Lung (tissue), 12 donors: ENCODE measurements around the gene ISM1. TPM values are rescaled to one million over a fixed set of nuclear protein-coding genes. Genes with fewer than 3 reads are reported as not detected.

Source experiments
- ATAC-seq: fragments of 200-7000 bp; cut with Tn5 transposase; one replicate; pipeline ENCODE4 v1.9.1; 2020; ENCODE audit warnings: moderate number of reproducible peaks; ENCODE audit not compliant: insufficient read depth, low FRiP score
- DNase-seq, 3 donors: peaks; one replicate each; pipeline ENCODE4 v3.0.0-alpha.2; 2013 to 2017
- H3K27ac ChIP-seq, 2 donors: one replicate each; pipeline ENCODE4 v1.5.1; 2013; ENCODE audit warnings: mild to moderate bottlenecking in 2 of 2, moderate library complexity in 2 of 2, control low read depth in 1 of 2, inconsistent platforms in 1 of 2, low read depth in 1 of 2, low read length in 1 of 2
- H3K27me3 ChIP-seq, 3 donors: one replicate each; pipeline ENCODE4 v1.5.1; 2013; ENCODE audit warnings: low read length in 2 of 3; ENCODE audit not compliant: control insufficient read depth in 3 of 3, insufficient read depth in 3 of 3
- H3K36me3 ChIP-seq, 4 donors: one replicate each; pipeline ENCODE4 v1.5.1; 2013; ENCODE audit warnings: low read length in 4 of 4, mild to moderate bottlenecking in 1 of 4, moderate library complexity in 1 of 4; ENCODE audit not compliant: control insufficient read depth in 4 of 4, insufficient read depth in 4 of 4
- H3K4me1 ChIP-seq, 5 donors: one replicate each; pipeline ENCODE4 v1.5.1; 2013; ENCODE audit warnings: low read length in 5 of 5, mild to moderate bottlenecking in 2 of 5, moderate library complexity in 1 of 5; ENCODE audit not compliant: control insufficient read depth in 5 of 5, insufficient read depth in 5 of 5
- H3K4me3 ChIP-seq: one replicate; pipeline ENCODE4 v1.5.1; 2013; ENCODE audit warnings: mild to moderate bottlenecking, control low read depth, moderate library complexity
- H3K9ac ChIP-seq, 2 donors: one replicate each; pipeline ENCODE4 v1.5.1; 2013; ENCODE audit warnings: low read length in 2 of 2, control low read depth in 1 of 2; ENCODE audit not compliant: insufficient read depth in 1 of 2
- H3K9me3 ChIP-seq, 4 donors: one replicate each; pipeline ENCODE4 v1.5.1; 2013; ENCODE audit warnings: low read length in 3 of 4, mild to moderate bottlenecking in 1 of 4, moderate library complexity in 1 of 4; ENCODE audit not compliant: control insufficient read depth in 4 of 4, insufficient read depth in 3 of 4
- WGBS, 2 donors: extraction: QIAGEN DNeasy Blood & Tissue Kit; methylation state at CpG; one replicate each; pipeline ENCODE4 v1.1.7; 2013; 5-methylcytosine and 5-hydroxymethylcytosine counted together
- polyA plus RNA-seq, 2 donors: library from polyadenylated mRNA; stranded (reverse); fragments of 200-250 nt; gene quantifications; one replicate each; pipeline ENCODE4 v1.2.1, GENCODE V29; 2013
- total RNA-seq, 2 donors: library from RNA; depleted of rRNA in 1 of 2; stranded (reverse); fragments of >200 nt in 1 of 2; gene quantifications; one replicate each; pipeline ENCODE4 v1.2.1, GENCODE V29; 2014 to 2021
- TF ChIP-seq, protein P1 (sequence below): IDR thresholded peaks from 2 replicates; pipeline ENCODE4 v1.5.1; 2012; ENCODE audit warnings: mild to moderate bottlenecking; ENCODE audit errors: control extremely low read depth, extremely low read depth
- donor health status: control.
- donor health status: control.
- donor health status: Bipolar disorder and iron deficiency.
- donor health status: healthy.
- donor health status: DM: yes; HTN: yes; CAD: no.

Gene ISM1
- total and polyA plus RNA-seq, 4 donors: 1.6 to 13.6 (median 2.9) TPM

DNA sequence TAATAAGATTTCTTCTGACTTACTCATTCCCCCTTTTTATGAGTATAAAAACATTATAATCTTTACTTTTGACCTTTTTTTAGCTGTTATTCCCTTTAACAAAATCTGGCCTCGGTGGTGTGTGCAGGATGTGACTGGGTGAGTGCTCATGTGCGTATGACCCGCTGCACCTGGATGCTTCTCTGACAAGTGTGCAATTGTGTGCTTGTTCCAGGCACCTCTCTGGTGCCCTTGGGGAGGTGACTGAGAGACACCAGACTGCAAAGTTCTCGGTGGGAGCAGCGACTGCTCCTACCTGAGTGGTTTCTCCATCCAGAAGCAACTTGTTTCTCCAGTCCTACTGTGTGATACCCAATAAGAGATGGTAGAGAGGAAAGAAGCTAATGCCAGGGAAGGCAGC, 65.0 kb downstream of the ISM1 start:
- Histone ChIP-seq H3K27ac (no peak overlapping the region), H3K4me1 (peaks cover 0 to 3% (median 0%) of the 10 kb centered on the region in 5 donors), H3K9ac (no peak overlapping the region), H3K36me3 (no peaks in the 10 kb centered on the region), H3K4me3 (no peak overlapping the region), H3K27me3 (no peaks in the 10 kb centered on the region), H3K9me3 (no peaks in the 10 kb centered on the region)
- DNase-seq: no peak
- ATAC-seq: no peak
- 89 to 92% methylated on average over 5 of the region's 5 CpGs for WGBS, 2 donors
- TF ChIP-seq, protein P1, sequence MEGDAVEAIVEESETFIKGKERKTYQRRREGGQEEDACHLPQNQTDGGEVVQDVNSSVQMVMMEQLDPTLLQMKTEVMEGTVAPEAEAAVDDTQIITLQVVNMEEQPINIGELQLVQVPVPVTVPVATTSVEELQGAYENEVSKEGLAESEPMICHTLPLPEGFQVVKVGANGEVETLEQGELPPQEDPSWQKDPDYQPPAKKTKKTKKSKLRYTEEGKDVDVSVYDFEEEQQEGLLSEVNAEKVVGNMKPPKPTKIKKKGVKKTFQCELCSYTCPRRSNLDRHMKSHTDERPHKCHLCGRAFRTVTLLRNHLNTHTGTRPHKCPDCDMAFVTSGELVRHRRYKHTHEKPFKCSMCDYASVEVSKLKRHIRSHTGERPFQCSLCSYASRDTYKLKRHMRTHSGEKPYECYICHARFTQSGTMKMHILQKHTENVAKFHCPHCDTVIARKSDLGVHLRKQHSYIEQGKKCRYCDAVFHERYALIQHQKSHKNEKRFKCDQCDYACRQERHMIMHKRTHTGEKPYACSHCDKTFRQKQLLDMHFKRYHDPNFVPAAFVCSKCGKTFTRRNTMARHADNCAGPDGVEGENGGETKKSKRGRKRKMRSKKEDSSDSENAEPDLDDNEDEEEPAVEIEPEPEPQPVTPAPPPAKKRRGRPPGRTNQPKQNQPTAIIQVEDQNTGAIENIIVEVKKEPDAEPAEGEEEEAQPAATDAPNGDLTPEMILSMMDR: no peak

DNA sequence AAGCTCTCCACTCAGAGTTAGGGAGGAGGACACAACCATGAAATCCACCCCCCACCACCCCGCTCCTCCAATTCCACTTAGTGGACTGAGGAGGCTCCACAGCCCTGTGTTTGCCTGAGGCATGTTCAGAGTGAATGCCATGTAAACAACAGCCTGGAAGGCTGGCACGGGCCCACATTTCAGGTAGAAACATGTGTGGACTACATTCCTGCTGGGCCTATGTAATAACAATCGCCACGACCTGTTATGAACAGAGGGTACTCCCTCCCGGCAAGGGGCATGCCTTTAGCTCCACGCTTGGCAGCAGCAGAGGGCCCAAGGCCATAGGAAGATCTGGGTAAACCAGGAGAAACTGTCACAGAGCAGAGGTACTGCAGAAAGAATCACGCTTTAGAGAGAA, 65.5 kb downstream of the ISM1 start:
- no peak overlapping the region for H3K4me3 ChIP-seq
- no peaks in the 10 kb centered on the region for H3K36me3 ChIP-seq
- H3K9me3 ChIP-seq: no peaks in the 10 kb centered on the region
- no peak for ATAC-seq
- peak overlapping the region in 1 of 2 donors; percentile 70 for H3K27ac ChIP-seq
- peak; percentile 17 to 61 (median 42) for DNase-seq
- no peaks in the 10 kb centered on the region for H3K27me3 ChIP-seq
- H3K9ac ChIP-seq: no peak overlapping the region
- WGBS, 2 donors: 68 to 90% methylated on average over 7 of the region's 7 CpGs
- H3K4me1 ChIP-seq: peaks cover 0 to 3% (median 0%) of the 10 kb centered on the region in 5 donors
- TF ChIP-seq, protein P1: no peak

DNA sequence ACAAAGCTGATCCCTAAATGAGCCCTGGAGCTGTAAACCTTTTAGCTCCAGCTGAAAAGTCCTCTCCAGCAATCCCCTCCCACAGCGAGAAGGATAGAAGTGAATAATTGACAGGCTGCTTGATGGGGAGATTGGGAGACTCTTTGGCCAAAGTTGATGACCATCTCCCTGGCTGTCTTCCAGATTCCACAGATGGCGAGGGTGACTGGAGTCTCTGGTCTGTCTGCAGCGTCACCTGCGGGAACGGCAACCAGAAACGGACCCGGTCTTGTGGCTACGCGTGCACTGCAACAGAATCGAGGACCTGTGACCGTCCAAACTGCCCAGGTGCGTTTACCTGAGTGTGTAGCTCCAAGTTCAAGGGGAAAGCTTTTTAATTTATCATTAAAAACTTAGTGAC, 67.3 kb downstream of the ISM1 start:
- TF ChIP-seq, protein P1: no peak
- H3K4me3 ChIP-seq: no peak overlapping the region
- WGBS, 2 donors: 95% methylated on average over 12 of the region's 12 CpGs
- peaks cover 0 to 5% (median 0%) of the 10 kb centered on the region in 5 donors for H3K4me1 ChIP-seq
- H3K9ac ChIP-seq: no peak overlapping the region
- no peaks in the 10 kb centered on the region for H3K9me3 ChIP-seq
- H3K27me3 ChIP-seq: no peaks in the 10 kb centered on the region
- no peaks in the 10 kb centered on the region for H3K36me3 ChIP-seq
- no peak overlapping the region for H3K27ac ChIP-seq
- DNase-seq: no peak
- no peak for ATAC-seq

DNA sequence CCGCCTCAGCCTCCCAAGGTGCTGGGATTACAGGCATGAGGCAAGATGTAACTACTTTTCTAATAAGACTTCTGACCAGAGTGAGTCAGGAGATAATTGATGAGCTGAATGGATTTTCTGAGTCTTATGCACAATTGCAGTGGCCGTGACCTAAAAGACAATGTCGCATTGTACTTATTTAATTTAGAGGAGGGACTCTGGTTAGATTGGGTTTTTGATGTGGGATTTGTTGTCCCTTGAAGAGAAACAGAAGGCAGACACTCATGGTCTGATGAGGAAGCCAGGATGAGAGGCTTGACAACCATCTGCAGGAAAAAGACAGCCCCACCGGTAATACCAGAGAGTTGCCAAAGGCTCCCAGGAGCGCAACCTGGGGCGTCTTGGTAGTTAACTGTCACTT, 68.0 kb downstream of the ISM1 start:
- no peaks in the 10 kb centered on the region for H3K36me3 ChIP-seq
- TF ChIP-seq, protein P1: no peak
- no peak overlapping the region for H3K27ac ChIP-seq
- H3K4me1 ChIP-seq: peaks cover 0 to 5% (median 0%) of the 10 kb centered on the region in 5 donors
- no peak overlapping the region for H3K9ac ChIP-seq
- no peak for ATAC-seq
- H3K9me3 ChIP-seq: no peaks in the 10 kb centered on the region
- WGBS, 2 donors: 94 to 95% methylated on average over 6 of the region's 6 CpGs
- H3K27me3 ChIP-seq: no peaks in the 10 kb centered on the region
- no peak overlapping the region for H3K4me3 ChIP-seq
- DNase-seq: no peak
